Panc1 (cell line): Measurements from ENCODE around the gene SYCE3.

ENCODE experiments used
- CTCF ChIP-seq: fragments of 450-650 bp; IDR thresholded peaks from 2 replicates; pipeline ENCODE4 v1.5.1; 2017; ENCODE audit warnings: mild to moderate bottlenecking
- POLR2AphosphoS5 ChIP-seq: IDR thresholded peaks from 2 replicates; pipeline ENCODE4 v1.6.1; 2012; ENCODE audit warnings: mild to moderate bottlenecking, low read depth, low read length, moderate library complexity
- SIN3A ChIP-seq: IDR thresholded peaks from 2 replicates; pipeline ENCODE4 v1.6.1; 2012; ENCODE audit warnings: low read depth, mild to moderate bottlenecking, low read length, moderate library complexity, borderline replicate concordance; ENCODE audit not compliant: insufficient read depth
- TCF7L2 ChIP-seq: IDR thresholded peaks from 2 replicates; pipeline ENCODE4 v1.6.1; 2011; ENCODE audit warnings: mild to moderate bottlenecking, low read depth, low read length, inconsistent platforms
- TF ChIP-seq, protein P1 (sequence below), 2 experiments: IDR thresholded peaks; 2 replicates each; pipeline ENCODE4 v1.6.1; 2011 to 2012; ENCODE audit warnings: low read depth in 2 of 2, control low read depth in 1 of 2, low read length in 1 of 2, mild to moderate bottlenecking in 1 of 2, moderate library complexity in 1 of 2; ENCODE audit not compliant: insufficient read depth in 1 of 2

DNA sequence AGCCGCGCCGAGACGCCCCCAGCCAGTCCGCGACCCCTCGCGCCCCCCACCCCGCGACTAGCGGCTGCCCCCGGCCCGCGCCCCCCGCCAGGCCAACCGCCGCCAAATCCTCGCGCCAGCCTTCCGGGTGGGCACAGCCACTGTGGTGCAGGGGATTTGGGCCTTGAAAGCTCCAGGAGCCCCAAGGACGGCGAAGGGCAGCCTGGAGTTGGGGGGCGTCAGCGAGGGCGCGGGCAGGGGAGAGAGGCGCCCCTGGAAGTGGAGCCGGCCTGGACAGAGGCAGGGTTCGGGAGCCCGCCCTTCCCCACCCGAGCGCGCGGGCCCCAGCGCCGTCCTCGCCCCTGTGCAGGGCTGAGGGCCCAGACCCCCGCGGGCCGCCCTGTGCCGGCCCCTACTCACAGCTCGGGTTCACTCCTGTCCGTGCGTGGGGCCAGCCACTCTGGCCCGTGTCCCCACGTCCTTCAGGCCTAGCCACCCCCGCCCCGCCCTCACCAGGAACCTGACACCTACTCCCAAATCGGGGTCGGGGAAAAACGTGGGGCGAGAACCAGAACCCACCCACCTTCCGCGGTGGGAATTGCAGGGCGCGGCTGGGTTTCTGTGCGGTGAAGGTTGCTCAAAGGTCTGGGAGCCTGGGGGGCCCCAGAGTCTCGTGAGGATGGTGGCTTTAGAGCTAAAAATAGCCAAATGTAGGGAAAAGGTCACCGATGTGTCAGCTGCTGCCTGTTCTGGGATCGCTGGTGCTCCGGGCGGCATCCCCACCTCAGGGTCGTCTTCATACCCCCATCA is 15.5 kb upstream of the SYCE3 start, which contains the start of gene CPT1B:
- TF ChIP-seq CTCF (no peak), POLR2AphosphoS5 (no peak), SIN3A (no peak), TCF7L2 (no peak)
- TF ChIP-seq, protein P1, sequence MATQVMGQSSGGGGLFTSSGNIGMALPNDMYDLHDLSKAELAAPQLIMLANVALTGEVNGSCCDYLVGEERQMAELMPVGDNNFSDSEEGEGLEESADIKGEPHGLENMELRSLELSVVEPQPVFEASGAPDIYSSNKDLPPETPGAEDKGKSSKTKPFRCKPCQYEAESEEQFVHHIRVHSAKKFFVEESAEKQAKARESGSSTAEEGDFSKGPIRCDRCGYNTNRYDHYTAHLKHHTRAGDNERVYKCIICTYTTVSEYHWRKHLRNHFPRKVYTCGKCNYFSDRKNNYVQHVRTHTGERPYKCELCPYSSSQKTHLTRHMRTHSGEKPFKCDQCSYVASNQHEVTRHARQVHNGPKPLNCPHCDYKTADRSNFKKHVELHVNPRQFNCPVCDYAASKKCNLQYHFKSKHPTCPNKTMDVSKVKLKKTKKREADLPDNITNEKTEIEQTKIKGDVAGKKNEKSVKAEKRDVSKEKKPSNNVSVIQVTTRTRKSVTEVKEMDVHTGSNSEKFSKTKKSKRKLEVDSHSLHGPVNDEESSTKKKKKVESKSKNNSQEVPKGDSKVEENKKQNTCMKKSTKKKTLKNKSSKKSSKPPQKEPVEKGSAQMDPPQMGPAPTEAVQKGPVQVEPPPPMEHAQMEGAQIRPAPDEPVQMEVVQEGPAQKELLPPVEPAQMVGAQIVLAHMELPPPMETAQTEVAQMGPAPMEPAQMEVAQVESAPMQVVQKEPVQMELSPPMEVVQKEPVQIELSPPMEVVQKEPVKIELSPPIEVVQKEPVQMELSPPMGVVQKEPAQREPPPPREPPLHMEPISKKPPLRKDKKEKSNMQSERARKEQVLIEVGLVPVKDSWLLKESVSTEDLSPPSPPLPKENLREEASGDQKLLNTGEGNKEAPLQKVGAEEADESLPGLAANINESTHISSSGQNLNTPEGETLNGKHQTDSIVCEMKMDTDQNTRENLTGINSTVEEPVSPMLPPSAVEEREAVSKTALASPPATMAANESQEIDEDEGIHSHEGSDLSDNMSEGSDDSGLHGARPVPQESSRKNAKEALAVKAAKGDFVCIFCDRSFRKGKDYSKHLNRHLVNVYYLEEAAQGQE (IDR thresholded peaks at IDR 0.05; ENCODE audit: insufficient read depth in 1 of 2, low read depth in 2 of 2, low read length in 1 of 2) = no peak
